ENCODE results near the gene TIMM17B.
A peak's percentile ranks its signal among the peaks of the same experiment; 100 is the strongest.

Gene TIMM17B

DNA sequence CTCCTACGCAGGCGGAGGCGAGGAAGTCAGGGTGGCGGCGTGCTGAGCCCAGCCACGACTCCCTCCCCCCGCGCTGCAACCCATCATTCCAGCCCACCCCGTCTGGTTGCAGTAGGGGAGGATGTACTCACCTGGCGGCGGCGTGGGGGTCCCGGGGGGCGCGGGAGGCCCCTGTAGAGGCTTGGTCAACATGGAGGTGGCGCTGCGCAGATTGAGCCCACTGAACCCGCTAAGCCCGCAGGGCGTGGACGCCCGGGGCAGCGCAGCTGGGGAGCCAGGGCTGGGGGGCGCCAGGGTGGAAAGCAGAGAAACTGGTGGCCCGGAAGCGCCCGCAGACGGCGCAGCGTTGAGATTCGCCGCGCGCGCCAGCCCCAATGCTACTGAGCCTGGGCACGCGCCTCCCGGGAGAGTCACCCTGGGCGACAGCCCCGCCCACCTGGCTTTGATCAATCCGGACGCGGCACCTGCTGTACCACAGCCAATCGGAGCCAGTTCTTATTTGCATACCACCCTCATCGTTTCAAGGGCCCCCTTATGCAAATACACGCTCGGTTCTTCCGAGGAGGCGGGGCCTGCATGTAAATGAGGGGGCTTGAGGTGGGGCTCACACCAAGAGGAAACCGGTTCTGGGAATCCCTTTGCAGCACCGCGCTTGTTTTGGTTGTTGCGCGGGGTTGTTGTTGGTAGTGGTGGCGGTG lies 21.2 kb upstream of the TIMM17B start, which contains the start of gene PIM2:
Gene PIM2 (minus strand): TSS at position 382 of the 698 bp plus-strand sequence. CDS start 190 bp downstream, at position 192.
- peak; percentile 85 for DNase-seq

DNA sequence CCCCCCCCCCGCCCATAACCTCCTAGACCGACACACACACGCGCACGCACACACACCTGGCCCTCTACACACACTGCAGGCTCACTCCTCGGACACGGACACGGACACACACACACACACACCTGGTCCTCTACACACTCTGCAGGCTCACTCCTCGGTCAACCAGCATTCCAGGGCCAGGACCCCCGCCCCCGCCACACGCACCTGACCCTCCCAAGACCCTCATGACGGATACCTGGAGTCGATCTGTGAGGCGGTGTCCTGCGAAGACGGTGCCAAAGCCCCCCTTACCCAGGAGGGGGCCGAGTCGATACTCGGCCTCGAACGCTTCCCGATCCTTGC lies 20.7 kb upstream of the TIMM17B start:
- no peak for DNase-seq

DNA sequence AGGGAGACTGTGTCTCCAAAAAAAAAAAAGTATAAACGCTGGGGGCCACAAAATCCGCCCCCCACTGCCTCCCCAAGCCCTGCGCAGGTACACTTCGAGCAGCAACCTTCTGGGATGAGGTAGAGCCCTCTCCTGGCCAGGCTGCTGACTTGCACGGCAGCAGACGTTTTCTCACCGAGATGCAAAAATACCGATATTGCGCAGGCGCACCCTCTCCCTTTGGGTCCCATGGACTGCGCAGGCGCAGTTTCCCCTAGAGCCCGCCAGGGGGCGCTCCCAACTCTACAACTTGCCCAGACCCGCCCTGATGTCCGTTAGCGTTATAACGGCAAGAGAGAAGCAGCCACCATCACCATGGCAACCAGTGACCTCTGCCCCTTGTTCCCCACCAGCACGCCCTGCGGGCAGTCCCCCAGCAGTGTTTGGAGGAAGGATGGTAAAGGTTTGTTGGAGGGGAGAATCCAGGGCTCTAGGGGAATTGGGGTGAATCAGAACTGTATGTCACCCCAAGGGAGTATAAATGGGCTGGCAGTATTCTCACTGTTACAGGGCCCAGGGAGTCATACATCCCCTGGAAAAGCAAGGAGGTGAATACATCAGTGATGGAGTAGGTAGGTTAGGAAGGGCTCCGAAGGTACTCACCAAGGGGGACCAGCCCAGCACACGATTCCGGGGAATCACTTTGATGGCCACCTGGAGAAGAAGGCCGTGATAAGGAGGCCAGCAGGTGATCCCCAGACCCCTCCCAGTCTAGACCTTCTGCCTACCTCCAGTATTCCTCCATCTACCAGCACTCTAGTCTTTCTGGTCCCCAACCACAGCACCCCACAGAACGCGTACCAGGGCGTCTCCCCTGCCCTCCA lies 19.8 kb upstream of the TIMM17B start:
- peak; percentile 78 for DNase-seq

DNA sequence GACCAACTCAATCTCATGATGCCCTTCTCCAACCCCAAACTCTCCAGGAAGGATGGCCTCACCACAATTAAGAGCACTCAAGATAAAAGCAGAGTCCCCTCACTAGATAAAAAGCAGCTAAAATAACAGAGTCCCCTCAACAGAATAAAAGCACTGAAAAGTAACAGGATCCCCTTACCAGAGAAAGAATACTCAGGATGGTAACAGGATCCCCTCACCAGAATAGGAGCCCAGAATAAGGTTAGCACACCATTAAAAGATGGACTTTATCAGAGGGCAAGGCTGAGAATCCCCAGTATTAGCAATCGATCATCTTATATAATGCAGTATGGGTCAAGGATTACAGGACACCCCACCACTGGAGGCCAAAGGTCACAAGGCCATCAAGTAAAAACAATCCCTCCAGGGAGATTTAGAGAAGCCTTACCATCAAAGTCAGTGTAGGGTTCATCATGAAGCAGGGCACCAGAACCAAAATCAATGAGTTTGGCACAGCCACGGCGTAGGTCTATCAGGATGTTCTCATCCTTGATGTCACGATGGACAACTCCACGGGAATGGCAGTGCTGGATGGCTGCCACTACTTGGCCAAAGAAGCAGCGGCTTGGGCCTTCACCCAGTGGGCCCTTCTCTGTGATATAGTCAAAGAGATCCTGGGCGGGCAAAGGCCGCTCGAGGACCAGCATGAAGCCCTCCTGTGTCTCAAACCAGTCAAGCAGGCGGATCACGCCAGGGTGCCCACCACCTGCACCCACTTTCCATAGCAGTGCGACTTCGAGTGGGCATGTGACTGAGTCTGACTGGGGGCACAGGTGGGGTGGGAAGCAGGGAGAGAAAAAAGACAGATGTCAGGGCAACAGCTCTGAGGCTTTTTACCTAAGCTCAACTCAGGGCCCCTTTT lies 17.3 kb upstream of the TIMM17B start:
- DNase-seq = no peak

DNA sequence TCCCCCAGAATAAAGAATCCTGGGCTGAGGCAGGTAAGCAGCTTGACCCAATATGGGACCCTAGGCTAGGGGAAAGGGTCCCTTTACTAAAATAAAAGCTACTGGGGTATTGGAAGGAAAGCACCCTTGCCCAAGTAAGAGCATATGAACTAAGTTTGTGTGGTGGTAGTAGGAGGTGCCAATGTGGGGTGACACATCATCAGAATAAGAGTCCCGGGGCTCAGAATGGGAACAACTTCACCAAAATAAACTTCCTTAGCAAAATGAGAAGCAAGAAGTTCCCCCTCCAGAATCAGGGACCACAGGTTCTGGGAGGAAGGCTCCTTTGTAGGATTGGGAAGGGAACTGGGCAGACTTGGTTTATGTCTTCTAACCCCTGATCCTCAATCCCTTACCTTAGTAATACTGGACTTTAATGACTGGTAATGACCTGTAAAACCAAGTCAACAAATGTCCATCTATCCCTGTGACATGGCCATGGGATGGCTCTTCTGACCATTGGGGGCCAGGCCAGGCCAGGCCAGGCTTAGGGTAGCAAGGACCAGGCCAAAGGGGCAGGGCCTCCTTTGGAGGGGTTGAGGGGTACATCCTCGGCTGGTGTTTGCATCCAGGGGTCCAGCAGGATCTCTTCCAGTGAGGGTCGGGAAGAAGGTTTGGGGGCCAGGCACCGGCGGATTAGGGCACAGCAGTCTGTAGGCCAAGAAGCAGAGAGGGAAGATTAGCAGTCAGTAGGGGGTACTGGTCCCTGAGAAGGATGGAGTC lies 16.2 kb upstream of the TIMM17B start:
- no peak for DNase-seq

DNA sequence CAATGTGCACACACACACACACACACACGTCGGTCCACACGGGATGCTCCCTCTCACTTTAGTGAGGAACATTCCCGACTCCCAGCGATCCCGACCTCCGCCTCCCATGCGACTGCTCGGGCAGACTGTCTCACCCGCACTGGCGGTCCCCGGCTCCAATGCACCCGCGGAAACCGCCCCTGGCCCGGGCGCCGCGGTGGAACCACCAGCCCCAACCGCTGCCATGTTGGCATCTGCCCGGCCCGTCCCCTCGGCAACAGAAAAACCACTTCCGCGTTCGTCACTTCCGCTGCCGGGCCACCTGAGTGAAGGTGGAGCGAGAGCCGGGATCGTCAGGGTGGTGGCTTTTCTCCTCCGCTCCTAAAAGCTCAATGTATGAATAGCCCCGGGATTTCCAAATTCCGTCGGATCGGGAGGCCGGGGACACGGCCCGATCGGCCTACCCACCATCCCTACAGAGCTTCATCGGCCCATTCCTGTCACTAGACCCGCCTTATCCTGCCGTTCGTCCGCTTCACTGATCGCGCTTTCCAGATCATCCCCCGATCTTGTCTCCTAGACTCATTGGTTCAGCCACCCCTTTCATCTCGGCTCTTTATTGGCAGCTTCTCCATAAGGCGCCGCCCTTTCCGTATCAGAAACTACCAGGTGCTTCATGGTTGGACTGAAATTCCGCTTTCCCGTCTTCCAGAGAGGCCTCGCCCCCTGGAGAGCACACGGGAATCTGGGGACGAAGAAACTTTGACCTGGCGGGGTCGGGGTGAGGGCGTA lies 14.0 kb upstream of the TIMM17B start, which contains the start of gene SLC35A2:
Gene SLC35A2 (minus strand): TSS at position 235 of the 771 bp plus-strand sequence. CDS start 10 bp downstream, at position 225.
- peak; percentile 48 for DNase-seq

DNA sequence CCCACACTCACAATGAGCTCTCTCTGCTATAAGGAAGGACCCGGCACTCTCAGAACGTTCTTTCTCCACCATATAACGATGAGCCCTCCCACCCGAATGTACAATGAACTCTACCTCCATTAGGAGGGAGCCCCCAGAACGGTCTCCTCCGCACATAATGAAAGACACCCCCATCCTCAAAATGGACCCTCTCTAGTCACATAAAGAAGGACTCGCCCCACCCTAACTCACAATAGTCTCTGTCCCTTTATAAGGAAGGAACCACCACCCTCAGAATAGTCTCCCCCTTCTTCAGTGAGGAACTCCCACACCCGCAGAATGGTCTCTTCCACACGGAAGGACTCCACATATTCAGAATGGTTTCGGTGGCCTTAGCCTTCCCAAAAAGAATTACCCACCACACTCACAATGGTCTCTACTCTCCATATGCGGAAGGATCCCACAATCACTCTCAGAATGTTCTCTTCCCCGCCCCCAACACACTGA lies 13.4 kb upstream of the TIMM17B start:
- DNase-seq = no peak

DNA sequence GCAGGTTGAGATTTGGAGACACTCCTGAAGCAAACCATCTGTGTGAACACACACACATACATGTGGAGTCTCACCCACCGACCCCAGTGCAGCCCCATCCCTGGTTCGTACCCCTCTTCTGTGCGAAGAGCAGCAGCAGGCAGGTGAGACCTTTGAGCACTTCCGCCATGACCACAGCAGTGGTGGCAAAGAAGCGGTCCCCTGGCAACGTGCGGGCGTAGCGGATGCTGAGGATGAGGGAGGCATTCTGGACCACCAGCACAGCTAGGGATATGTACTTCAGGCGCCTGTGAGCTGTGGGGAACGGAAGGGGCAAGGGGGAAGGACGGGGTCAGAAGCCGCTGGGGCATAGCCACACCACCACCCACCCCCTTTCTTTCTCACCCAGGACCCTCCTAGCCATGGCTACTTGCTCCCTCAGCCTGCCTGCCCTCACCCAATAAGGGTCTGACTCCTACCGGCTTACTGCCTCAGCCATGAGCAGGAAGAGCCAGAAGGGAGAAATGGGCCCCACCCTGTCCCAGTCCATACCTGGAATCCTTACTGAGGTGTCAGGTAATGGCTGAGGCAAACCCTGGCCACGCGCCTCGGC lies 12.2 kb upstream of the TIMM17B start:
- no peak for DNase-seq

DNA sequence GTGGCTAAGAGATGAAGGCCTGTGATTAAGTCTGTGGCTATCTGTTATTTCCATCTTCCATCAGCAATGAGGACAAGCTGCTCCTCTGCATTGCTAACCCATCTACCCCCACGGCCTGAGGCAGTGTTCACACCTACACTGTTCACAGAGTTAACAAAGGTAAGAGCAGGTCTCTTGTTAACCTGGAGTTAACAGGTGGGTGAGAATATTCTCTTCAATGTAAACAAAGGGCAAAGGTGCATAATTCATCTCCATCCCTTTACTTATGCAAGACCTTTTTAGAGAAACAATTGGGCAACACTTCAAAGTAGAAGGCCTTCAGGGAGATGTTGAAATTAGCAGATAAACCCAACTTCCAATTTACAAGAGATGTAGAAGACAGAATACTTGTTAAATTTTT lies 11.0 kb upstream of the TIMM17B start:
- no peak for DNase-seq

DNA sequence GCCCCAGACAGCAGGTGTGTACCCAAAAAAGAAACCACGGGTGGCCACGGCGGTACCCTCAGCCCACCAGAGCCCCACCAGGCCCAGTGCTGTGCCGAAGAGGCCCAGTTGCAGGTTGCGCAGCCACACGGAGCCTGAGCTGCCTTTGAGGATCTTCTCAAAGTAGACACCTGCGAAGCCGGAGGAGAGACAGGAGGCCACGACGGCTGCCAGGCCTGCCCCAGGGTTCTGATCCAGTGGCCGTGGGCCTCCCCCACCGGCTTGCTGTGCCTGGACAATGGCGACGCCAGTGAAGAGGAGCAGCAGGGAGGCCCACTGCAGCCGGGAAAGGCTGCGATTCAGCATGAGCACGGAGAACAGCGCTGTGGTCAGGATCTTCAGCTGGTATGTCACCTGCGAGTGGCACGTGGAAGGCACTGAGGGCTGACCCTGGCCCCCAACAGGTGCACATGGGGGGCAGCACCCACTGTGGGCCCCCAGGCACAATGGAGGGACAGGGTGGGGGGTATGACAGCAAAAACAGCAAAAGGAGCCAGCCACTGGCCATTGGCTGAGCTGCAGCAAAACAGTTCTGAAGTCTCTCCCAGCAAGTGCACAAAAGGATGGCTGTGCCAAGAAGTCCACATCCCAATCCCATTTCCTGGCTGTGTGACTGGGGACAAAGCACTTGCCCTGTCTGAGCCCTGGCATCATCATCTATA lies 7.7 kb upstream of the TIMM17B start:
- no peak for DNase-seq

DNA sequence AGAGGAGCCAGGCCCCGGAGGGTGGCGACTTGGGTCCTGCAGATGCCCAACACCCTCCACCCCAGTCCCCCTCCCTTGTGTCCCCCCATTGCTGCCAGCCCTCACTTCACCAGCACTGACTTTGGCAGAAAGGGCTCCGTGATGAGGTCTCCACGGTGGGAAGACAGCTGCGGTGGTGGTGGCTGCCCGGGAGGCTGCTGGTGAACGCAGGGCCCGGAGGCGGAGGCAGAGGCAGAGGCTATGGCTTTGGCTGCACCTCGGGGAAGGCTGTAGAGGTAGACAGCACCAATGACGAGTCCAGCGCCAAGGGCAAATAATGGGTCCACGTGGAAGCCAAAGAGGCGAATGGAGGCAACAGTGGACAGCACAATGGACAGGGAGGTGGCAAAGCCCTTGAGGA lies 7.1 kb upstream of the TIMM17B start:
- DNase-seq = no peak

DNA sequence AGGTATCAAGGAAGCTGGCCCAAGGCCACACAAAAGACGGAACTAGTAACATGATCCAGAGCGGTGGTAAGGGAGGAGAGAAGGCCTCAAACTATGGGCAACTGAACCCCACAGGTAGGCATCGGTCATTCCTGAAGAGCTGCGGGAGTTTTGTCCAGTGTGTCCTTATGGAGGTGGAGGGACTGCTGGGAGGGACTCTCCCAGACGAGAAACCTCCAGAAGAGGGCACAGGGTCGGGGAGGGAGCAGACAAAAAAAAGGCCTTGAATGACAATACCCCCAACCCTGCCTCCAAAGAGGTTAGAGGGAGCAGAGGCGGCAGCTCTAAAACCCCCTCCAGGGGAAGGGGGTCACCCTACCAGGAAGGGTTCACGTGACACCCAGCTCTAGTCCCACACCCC lies 6.6 kb upstream of the TIMM17B start:
- no peak for DNase-seq

DNA sequence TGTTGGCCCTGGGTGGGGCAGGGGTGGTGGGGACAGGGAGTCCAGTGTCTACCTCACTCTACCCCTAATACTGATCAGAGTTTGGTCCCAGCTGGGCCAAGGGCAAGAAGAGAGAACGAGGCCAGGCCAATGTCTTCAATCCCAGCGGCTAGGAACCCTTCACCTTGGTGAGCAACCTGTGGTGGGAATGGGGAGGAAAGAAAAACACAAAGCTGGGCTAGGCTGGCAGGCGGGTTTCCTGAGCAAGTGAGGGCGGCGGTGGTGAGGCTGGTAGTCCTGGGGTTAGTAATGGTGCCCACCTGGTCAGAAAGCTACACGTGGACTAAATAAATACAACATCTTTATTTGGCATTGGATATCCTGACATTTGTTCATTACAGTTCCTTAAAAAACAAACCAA lies 5.7 kb upstream of the TIMM17B start:
- no peak for DNase-seq

DNA sequence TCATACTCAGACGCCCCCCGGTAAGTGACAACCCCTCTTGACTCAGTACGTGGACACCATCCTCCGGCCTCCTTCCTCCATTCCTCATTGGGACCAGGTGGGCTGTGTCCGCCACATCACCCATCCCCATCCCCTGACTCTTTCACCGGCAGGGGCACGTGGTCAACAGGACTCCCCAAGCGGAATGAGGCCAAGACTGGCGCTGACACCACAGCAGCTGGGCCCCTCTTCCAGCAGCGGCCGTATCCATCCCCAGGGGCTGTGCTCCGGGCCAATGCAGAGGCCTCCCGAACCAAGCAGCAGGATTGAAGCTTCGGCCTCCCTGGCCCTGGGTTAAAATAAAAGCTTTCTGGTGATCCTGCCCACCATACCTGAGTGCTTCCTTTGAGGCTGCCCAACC lies 5.2 kb upstream of the TIMM17B start:
- no peak for DNase-seq

DNA sequence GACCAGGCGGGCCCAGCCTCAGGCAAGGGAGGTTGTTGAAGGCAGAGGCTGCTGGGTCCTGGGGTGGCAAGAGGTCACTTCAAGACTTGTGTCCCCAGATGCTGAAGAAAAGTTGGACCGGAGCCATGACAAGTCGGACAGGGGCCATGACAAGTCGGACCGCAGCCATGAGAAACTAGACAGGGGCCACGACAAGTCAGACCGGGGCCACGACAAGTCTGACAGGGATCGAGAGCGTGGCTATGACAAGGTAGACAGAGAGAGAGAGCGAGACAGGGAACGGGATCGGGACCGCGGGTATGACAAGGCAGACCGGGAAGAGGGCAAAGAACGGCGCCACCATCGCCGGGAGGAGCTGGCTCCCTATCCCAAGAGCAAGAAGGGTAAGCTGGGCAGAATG lies 4.6 kb upstream of the TIMM17B start:
- DNase-seq = no peak

DNA sequence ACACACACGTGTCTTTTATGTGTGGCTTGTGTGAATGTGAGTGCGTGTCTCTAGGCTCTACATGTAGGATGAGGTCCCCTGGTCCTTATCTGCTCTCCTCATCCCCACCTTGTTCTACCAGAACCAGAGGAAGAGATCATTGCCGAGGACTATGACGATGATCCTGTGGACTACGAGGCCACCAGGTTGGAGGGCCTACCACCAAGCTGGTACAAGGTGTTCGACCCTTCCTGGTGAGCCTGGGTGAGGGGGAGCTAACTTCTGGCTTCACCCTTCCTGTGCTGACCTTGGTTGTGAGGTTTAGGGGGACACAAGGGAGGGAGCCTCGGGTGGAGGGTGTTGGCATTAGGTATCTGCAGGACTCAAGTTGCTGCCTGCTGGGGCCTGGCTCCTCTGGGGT lies 3.5 kb upstream of the TIMM17B start:
- no peak for DNase-seq

DNA sequence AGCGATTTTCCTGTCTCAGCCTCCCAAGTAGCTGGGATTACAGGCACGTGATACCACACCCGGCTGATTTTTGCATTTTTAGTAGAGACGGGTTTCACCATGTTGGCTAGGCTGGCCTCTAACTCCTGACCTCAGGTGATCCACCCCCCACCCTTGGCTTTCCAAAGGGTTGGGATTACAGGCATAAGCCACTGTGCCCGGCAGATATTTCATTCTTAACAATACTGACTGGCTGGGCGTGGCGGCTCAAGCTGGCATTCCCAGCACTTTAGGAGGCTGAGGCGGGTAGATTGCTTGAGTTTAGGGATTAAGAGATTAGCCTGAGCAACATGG lies 1.5 kb upstream of the TIMM17B start:
- no peak for DNase-seq

DNA sequence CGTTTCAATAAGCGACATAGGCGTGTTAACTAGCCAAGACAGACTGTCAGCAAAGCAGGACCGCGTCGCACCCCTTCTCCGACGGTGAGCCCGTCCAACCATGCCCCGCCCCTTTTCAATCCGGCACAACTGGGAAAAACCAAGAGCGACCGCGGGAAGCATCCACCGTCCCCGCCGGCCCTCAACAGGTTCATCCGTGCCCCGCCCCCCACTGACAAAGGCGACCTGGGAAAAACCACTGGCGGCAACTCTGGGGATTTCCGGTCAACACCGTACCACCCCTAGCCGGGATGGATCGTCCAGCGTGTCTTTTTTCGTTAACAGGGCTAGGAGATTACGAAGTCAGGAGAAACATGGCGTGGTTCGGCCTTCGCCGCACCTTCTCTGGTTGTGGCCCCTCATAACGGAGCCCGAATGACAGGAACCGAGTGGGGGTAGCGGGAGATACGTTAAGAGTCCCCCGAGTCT lies 377 bp downstream of the TIMM17B start:
- no peak for DNase-seq

DNA sequence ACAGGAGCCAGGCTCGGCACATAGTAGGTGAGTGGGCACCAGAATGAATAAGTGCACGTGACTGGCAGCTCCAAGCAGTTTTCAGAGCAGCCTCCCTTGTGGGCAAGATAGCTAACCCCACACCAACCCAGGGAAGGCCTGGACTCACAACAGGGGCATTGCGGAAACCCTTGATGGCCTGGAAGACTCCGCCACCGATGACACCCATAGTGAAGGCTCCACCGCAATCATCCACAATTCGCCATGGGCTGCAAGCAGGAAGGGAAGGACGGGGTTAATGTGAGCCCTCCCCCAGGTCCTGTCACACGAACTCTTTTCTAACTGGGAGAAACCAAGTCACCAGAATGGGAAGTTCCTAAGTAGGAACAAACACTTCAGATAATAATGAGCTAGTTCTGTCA lies 957 bp downstream of the TIMM17B start:
- DNase-seq = no peak

DNA sequence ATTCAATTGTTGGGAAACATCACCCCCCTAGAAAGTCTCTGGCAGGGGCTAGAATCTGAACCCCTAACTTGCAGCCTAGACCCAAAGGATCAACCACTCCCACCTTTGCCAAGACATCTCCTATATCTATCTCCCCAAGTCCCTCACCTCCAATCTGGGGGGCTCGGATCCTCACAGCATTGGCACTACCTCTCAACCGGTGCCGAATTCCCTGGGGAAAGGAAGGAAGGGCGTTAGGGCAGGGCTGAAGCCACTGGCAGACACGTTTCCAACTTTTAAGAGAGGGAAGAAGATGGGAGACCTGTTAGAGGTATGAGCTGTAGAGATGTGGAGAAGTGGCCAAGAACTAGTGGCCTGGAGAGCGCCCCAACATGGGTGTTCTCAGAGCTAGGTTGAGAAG lies 2.7 kb downstream of the TIMM17B start:
- no peak for DNase-seq

Data from GDM1 (cell line).